ENCODE data around the gene CHADL.

CHADL gene

GRCh38 chr22:41229215-41229614, 11.5 kb downstream of the CHADL start:
- Histone ChIP-seq H3K4me3 (ENCODE audit: low read length) (no peak overlapping the region), H3K27ac (ENCODE audit: low read depth, low read length) (no peak overlapping the region), H3K36me3 (ENCODE audit: control insufficient read depth, low read length) (peaks cover 58% of the 10 kb centered on the region), H3F3A (ENCODE audit: control insufficient read depth, insufficient read depth) (no peaks in the 10 kb centered on the region), H3K79me2 (ENCODE audit: control insufficient read depth, low read length) (no peaks in the 10 kb centered on the region), H4K20me1 (ENCODE audit: control insufficient read depth, insufficient read depth, low read depth, low read length) (peaks cover 7% of the 10 kb centered on the region; the same call in 1 of the 2 replicates), H3K4me1 (ENCODE audit: control insufficient read depth, low read length) (no peaks in the 10 kb centered on the region), H3K27me3 (ENCODE audit: control insufficient read depth, low read length) (no peaks in the 10 kb centered on the region), H3K9me2 (replicated peaks; ENCODE audit: control insufficient read depth, low read length) (no peaks in the 10 kb centered on the region), H3K4me2 (ENCODE audit: low read length) (no peak overlapping the region), H3K9me3 (ENCODE audit: control insufficient read depth, insufficient read depth, low read length) (no peaks in the 10 kb centered on the region)
- TF ChIP-seq EZH2phosphoT487 (IDR thresholded peaks at IDR 0.05; ENCODE audit: borderline replicate concordance, low read length) (no peak), CTCF (IDR thresholded peaks at IDR 0.05; ENCODE audit: low read depth, low read length, poor library complexity, severe bottlenecking) (no peak)

GRCh38 chr22:41226723-41227655, 13.7 kb downstream of the CHADL start:
- no peaks in the 10 kb centered on the region for H3K4me1 ChIP-seq (ENCODE audit: control insufficient read depth, low read length)
- no peaks in the 10 kb centered on the region for H3K79me2 ChIP-seq (ENCODE audit: control insufficient read depth, low read length)
- no peak overlapping the region for H3K4me3 ChIP-seq (ENCODE audit: low read length)
- no peak overlapping the region for H3K4me2 ChIP-seq (ENCODE audit: low read length)
- TF ChIP-seq EZH2phosphoT487 (IDR thresholded peaks at IDR 0.05; ENCODE audit: borderline replicate concordance, low read length) (no peak), CTCF (IDR thresholded peaks at IDR 0.05; ENCODE audit: low read depth, low read length, poor library complexity, severe bottlenecking) (no peak)
- 0 out of 2 replicates have a peak, but pooled peaks cover 4% of the 10 kb centered on the region for H4K20me1 ChIP-seq (ENCODE audit: control insufficient read depth, insufficient read depth, low read depth, low read length)
- no peaks in the 10 kb centered on the region for H3F3A ChIP-seq (ENCODE audit: control insufficient read depth, insufficient read depth)
- no peaks in the 10 kb centered on the region for H3K27me3 ChIP-seq (ENCODE audit: control insufficient read depth, low read length)
- peaks cover 81% of the 10 kb centered on the region for H3K36me3 ChIP-seq (ENCODE audit: control insufficient read depth, low read length)
- H3K27ac ChIP-seq (ENCODE audit: low read depth, low read length), result no peak overlapping the region
- H3K9me2 ChIP-seq (replicated peaks; ENCODE audit: control insufficient read depth, low read length), result no peaks in the 10 kb centered on the region
- H3K9me3 ChIP-seq (ENCODE audit: control insufficient read depth, insufficient read depth, low read length), result no peaks in the 10 kb centered on the region

- Histone ChIP-seq H3F3A (ENCODE audit: control insufficient read depth, insufficient read depth) (no peaks in the 10 kb centered on the region), H3K27ac (ENCODE audit: low read depth, low read length) (no peak overlapping the region), H3K79me2 (ENCODE audit: control insufficient read depth, low read length) (no peaks in the 10 kb centered on the region), H3K4me3 (ENCODE audit: low read length) (no peak overlapping the region), H3K36me3 (ENCODE audit: control insufficient read depth, low read length) (peaks cover 89% of the 10 kb centered on the region), H3K9me3 (ENCODE audit: control insufficient read depth, insufficient read depth, low read length) (no peaks in the 10 kb centered on the region), H3K4me1 (ENCODE audit: control insufficient read depth, low read length) (no peaks in the 10 kb centered on the region), H3K9me2 (replicated peaks; ENCODE audit: control insufficient read depth, low read length) (no peaks in the 10 kb centered on the region), H4K20me1 (ENCODE audit: control insufficient read depth, insufficient read depth, low read depth, low read length) (no peaks in the 10 kb centered on the region), H3K4me2 (ENCODE audit: low read length) (no peak overlapping the region), H3K27me3 (ENCODE audit: control insufficient read depth, low read length) (no peaks in the 10 kb centered on the region)
- no peak for TF ChIP-seq CTCF (IDR thresholded peaks at IDR 0.05; ENCODE audit: low read depth, low read length, poor library complexity, severe bottlenecking)
- no peak for TF ChIP-seq EZH2phosphoT487 (IDR thresholded peaks at IDR 0.05; ENCODE audit: borderline replicate concordance, low read length)
These were observed 17.2 kb downstream of the CHADL start for GRCh38 chr22:41223535-41223934.

All from DOHH2 (cell line).